Measurements from ENCODE around the gene RCOR1.
"Not testable (repeated sequence)": the region's sequence is repeated elsewhere in the genome, so short reads cannot be mapped to it uniquely, and the experiment has no call there.

The RCOR1 gene

DNA sequence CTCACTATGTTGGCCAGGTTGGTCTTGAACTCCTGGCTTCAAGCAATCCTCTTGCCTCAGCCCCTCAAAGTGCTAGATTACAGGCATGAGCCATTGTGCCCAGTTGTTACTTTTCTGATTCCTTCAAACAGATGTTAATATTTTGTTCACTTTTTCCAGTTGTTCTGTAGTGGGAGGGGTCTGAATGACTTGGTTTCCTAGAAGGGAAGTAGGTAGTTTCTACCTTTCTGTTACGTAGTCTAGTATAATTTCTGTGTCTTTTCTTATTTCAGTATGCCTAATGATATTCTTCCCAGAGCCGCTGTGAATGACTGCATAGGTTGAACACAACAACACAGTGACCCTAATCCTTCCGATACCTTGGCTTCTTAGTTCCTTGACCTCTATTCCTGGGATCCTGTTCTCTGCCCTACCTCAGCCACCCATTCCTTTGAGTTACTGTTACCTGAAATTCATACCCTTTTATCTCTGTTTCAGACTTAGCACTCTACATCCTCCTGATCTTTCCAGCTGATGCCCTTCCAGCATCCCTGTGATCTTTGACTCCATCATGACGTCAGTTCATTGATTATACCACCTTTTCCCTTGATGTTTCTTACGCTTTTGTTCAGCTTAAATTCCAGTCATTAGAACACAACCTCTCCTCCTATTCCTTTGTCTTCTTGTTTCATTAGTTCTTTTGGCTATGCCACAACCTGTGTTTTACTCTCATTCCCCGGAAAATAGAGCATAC, 33.3 kb downstream of the RCOR1 start:
- DNase-seq (ENCODE audit: low read depth in 4 of 4, low spot score in 1 of 4): no peak

DNA sequence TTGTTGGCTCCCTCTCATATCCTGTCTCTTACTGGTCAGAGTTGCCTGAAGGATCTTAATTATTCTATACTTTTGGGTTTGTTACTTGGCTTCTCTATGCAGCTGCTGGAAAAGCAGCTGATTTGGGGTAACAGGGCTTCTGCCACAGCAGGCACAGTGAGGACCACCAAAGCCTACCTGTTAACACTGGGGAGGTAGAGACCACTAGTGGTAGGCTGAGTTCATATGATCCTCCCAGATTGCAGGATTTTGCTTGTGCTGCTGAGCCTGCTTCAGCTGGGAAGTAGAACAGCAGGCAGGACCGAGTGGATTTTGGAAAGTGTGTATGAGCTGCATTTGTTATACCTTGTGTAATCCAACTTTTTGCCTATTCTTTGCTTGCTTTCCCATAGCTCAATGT, 34.1 kb downstream of the RCOR1 start:
- DNase-seq (ENCODE audit: low read depth in 4 of 4, low spot score in 1 of 4): no peak

- DNase-seq (ENCODE audit: low read depth in 4 of 4, low spot score in 1 of 4): no peak
Observed at GRCh38 chr14:102629011-102629444, 36.6 kb downstream of the RCOR1 start.

DNA sequence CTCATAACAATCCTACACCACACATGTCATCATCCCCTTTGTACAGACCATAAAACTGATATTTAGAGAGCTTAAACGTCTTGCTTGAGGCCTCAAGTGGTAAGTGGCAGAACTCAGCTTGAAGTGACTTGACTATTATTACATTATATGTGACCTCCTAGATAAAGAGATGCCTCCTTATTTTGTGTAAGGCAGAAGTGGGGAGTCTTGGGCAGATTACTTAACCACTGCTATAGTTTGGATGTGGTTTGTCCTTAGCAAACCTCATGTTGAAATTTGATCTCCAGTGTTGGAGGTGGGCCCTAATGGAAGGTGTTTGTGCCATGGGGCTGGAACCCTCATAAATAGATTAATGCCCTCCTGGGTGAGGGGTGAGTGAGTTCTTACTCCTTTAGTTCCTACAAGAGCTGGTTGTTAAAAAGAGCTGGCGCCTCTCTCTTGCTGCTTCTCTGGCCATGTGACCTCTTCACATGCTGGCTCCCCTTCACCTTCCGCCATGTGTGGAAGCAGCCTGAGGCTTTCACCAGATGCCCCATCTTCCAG, 37.4 kb downstream of the RCOR1 start:
- no peak for DNase-seq (ENCODE audit: low read depth in 4 of 4, low spot score in 1 of 4)

DNA sequence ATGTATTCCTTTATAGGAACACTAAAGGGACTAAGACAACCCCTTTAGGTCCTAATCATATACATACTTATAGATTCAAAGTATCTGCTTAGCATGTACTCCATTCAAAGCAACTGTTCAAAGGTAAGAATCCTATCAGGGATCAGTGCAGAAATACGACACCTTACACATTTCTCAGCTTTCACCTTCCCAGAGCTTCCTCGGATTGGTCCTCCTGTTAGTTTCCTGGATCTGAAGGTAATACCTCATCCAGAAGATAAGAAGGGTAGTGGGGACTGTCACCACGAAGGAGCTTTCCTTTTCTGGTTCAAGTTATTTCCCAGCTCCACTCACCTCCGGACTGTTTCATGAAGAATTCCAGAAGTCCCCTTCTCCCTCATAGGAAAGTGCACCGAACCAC, 38.0 kb downstream of the RCOR1 start:
- DNase-seq (ENCODE audit: low read depth in 4 of 4, low spot score in 1 of 4): no peak

GRCh38 chr14:102630881-102631280, 38.4 kb downstream of the RCOR1 start:
- DNase-seq (ENCODE audit: low read depth in 4 of 4, low spot score in 1 of 4): no peak

DNA sequence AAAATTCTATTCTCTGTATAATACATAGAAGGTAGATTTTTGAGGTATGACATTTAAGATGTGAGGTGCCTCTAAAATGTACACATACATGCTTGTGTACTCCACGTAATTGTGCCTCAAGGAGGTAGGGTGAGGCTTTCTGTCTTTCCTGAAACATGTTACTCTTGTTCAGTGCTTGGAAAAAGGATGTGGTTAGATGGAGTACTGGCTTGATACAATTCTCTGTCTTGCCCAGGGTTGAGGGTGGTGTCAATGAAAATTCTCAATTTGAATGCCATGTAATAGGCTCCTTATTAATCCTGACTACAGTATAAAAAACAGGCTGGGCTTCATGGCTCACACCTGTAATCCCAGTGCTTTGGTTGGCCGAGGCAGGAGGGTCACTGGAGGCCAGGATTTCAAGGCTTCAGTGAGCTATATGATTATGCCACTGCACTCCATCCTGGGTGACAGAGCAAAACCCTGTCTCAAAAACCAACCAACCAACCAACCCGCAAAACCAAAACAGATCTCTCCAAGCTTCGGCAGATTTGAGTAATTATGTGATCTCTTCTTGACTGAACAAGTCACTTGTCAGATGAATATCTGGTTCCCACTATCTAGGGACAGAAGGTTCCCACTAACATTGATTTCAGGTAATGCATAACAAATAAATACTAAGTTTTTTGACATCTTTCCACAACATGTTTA, 41.6 kb downstream of the RCOR1 start:
- peak in 1 of 4 experiments; percentile 4 for DNase-seq (ENCODE audit: low read depth in 4 of 4, low spot score in 1 of 4)

- not testable (repeated sequence) for DNase-seq (ENCODE audit: low read depth in 4 of 4, low spot score in 1 of 4)
Observed at GRCh38 chr14:102639611-102640010, 47.2 kb downstream of the RCOR1 start.

GRCh38 chr14:102644523-102644922, 52.1 kb downstream of the RCOR1 start:
- DNase-seq (ENCODE audit: low read depth in 4 of 4, low spot score in 1 of 4): no peak

GRCh38 chr14:102645746-102646440, 53.4 kb downstream of the RCOR1 start:
- no peak for DNase-seq (ENCODE audit: low read depth in 4 of 4, low spot score in 1 of 4)

- no peak for DNase-seq (ENCODE audit: low read depth in 4 of 4, low spot score in 1 of 4)
Observed at GRCh38 chr14:102646615-102647014, 54.2 kb downstream of the RCOR1 start.

DNA sequence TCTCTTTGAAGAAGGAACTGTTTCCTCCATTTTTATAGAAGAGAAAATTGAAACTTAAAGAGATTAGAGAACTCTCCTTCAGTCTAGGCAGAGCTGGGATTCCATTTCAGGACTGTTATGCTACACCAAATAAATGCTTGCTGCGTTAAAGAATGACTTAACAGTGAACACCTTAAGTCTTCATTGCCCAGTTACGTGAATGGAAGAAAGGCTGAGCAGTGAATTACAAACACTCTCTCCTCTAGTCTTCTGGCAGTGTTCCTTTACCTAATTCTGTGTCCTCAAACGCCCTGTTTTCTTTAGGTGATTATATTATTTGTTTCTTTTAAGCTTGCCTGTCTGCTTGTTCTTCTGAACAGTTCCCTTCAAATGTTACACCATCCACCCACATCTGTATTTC, 59.7 kb downstream of the RCOR1 start:
- no peak for DNase-seq (ENCODE audit: low read depth in 4 of 4, low spot score in 1 of 4)

DNA sequence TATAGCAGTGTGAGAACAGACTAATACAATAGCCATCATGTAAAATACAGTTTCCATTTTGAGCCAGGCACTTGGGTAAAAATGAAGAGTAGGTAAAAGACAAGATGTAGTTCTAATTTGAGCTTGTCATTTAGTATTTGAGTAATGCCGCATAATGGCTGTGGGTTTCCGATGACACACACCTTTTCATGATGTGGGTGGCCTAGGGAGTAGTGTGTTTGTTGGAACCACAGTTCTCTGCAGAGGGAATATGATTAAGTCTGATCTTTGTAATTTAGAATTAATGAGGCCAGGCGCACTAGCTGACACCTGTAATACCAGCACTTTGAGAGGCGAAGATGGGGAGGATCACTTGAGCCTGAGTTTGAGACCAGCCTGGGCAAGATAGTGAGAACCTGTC, 61.8 kb downstream of the RCOR1 start:
- peak in 2 of 4 experiments; percentile 6 to 19 for DNase-seq (ENCODE audit: low read depth in 4 of 4, low spot score in 1 of 4)

DNA sequence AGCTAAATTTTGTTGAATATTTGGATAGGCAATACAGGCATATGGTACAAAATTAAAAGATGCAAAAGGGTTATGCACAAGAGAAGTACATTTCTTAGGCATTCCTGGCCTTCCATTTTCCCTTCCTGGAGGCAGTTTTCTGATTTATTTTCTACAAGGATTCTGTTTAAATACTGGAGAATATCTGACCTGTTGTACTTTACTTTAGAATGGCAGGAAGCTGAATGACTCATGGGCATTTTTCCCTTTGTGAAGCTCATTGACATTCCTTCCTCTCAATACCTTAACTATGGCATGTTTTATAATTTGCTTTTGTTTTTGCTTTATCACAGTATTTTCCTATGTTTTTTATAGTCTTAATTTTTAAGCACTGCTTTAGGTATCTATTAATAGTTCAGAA, 62.7 kb downstream of the RCOR1 start:
- DNase-seq (ENCODE audit: low read depth in 4 of 4, low spot score in 1 of 4): no peak

GRCh38 chr14:102659797-102660196, 67.3 kb downstream of the RCOR1 start:
- DNase-seq (ENCODE audit: low read depth in 4 of 4, low spot score in 1 of 4): no peak

GRCh38 chr14:102661614-102662013, 69.2 kb downstream of the RCOR1 start:
- DNase-seq (ENCODE audit: low read depth in 4 of 4, low spot score in 1 of 4): no peak

DNA sequence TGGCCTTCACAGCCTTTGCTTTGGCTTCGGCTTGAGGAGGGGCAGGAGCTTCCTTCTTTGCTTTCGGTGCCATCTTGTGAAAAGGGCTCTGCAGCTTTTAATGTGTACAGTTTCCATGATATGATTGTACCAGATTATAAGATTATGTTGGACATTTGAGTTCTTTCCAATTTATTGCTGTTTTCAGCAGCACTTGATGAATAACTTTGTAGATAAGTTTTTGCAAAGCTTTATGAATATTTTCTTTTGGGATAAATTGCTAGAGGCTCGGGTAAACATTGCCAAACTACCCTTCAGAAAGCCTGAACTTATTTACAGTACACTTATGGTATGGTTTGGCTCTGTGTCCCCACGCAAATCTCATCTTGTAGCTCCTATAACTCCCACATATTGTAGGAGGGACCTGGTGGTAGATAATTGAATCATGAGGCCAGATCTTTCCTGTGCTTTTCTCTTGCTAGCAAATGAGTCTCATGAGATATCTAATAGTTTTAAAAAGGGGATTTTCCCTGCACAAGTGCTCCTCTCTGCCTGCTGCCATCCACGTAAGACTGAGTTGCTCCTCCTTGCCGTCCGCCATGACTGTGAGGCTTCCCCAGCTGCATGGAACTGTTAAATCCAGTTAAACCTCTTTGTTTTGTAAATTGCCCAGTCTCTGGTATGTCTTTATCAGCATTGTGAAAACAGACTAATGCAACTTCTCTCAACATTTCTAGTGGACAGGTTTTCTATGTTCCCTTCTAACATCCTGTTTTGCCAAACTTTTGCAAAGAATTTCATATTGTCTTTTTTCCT, 70.4 kb downstream of the RCOR1 start:
- no peak for DNase-seq (ENCODE audit: low read depth in 4 of 4, low spot score in 1 of 4)

DNA sequence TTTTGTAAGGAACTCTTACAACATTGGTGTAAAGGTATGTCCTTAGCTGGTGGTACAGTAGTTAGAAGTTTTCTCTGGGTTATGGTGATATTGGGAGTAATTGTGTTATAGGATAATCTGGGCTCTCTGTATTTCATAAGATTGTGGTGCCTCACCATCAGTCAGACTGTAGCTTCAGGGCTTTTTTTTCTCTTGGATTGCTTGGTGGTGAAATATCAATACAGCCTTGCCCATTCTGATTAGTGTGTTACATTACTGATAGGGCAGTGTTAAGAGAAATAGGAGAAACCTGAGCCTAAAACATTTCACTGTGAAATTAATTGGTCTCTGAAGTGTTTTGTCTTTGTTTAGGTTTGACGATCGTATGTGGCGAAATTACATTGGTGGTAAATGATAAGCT, 71.0 kb downstream of the RCOR1 start:
- DNase-seq (ENCODE audit: low read depth in 4 of 4, low spot score in 1 of 4): no peak

DNA sequence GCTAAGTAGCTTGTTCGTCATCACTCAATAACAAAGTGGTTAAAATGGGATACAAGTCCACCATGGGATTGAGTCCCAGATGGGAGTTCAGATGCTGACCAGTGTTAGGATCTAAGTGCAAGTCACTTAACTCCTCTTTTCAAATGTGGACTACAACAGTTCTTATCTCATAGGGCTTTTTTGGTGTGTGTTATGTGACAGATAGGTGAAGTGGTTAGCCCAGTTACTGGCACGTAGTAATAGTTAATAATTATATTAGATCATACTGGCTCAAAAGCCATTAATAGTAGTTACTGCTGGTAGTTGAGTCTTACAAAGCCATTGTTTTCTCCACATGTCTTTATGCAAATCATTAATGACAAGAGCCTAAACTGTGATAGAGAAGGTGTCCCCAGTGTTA, 73.2 kb downstream of the RCOR1 start:
- DNase-seq (ENCODE audit: low read depth in 4 of 4, low spot score in 1 of 4): no peak

- no peak for DNase-seq (ENCODE audit: low read depth in 4 of 4, low spot score in 1 of 4)
Observed at GRCh38 chr14:102666635-102667034, 74.2 kb downstream of the RCOR1 start.

- no peak for DNase-seq (ENCODE audit: low read depth in 4 of 4, low spot score in 1 of 4)
Observed at GRCh38 chr14:102667703-102668102, 75.3 kb downstream of the RCOR1 start.

All from stimulated activated CD4-positive, alpha-beta T cell treated with anti-CD3 and anti-CD28 coated beads, Interleukin-1b, Interleukin-23, amount 100 ng/mL, for 24 hours (primary cell).